GM10248 (cell line): ENCODE data around the gene TTLL5.
A peak's percentile ranks its signal among the peaks of the same experiment; 100 is the strongest.

Source experiments
- CTCF ChIA-PET: fragments of 300-600 bp; sonication (Branson Sonifier 250); formaldehyde crosslinking; extraction: SDS; loops from one replicate; lab custom pipeline; 2021; ENCODE audit warnings: antibody characterized with exemption; lab: Yijun Ruan, JAX
- POLR2A ChIA-PET: fragments of 350-650 bp; sonication (Branson Sonifier 250); formaldehyde crosslinking; extraction: SDS; loops from one replicate; lab custom pipeline; 2020; ENCODE audit warnings: antibody characterized with exemption; lab: Yijun Ruan, JAX
- DNase-seq: peaks from one replicate; pipeline ENCODE4 v3.0.0; 2012; ENCODE audit errors: extremely low spot score
- CTCF ChIP-seq: IDR thresholded peaks from 2 replicates; pipeline ENCODE4 v1.5.1; 2012; ENCODE audit warnings: mild to moderate bottlenecking, low read depth; ENCODE audit errors: extremely low read depth, missing control alignments, control extremely low read depth

Gene TTLL5

GRCh38 chr14:75881994-75882393, 220.9 kb downstream of the TTLL5 start:
- POLR2A ChIA-PET: no interaction called here
- CTCF ChIA-PET: interaction anchor here (4.0 to 4.4 kb wide), 2 partner anchors 25 to 172 kb away, joined by 17 to 28 read pairs; no protein-coding TSS in a partner anchor
- no peak for DNase-seq
- TF ChIP-seq CTCF: no peak

GRCh38 chr14:75884198-75884611, 223.2 kb downstream of the TTLL5 start:
- ChIA-PET CTCF (interaction anchor here (0.8 to 1.9 kb wide), 3 partner anchors 23 to 95 kb away, joined by 3 to 16 read pairs (median 3); no protein-coding TSS in a partner anchor), POLR2A (no interaction called here)
- DNase-seq: no peak
- peak; percentile 26 for TF ChIP-seq CTCF

- POLR2A ChIA-PET: no interaction called here
- no peak for TF ChIP-seq CTCF
- CTCF ChIA-PET: interaction anchor here (1.4 to 3.6 kb wide), 3 partner anchors 20 to 165 kb away, joined by 3 to 24 read pairs (median 3); no protein-coding TSS in a partner anchor
- no peak for DNase-seq
Observed at GRCh38 chr14:75885829-75886228, 224.8 kb downstream of the TTLL5 start.

- DNase-seq: no peak
- no peak for TF ChIP-seq CTCF
- POLR2A ChIA-PET: no interaction called here
- CTCF ChIA-PET: interaction anchor here (0.7 to 3.6 kb wide), 4 partner anchors 19 to 178 kb away, joined by 3 to 24 read pairs (median 3); no protein-coding TSS in a partner anchor
Observed at GRCh38 chr14:75886636-75887348, 225.7 kb downstream of the TTLL5 start.

GRCh38 chr14:75888945-75889344, 227.9 kb downstream of the TTLL5 start:
- TF ChIP-seq CTCF: no peak
- ChIA-PET POLR2A (no interaction called here), CTCF (interaction anchor here (1.3 to 3.6 kb wide), 2 partner anchors 9 to 17 kb away, joined by 3 to 24 read pairs; no protein-coding TSS in a partner anchor)
- DNase-seq: no peak

GRCh38 chr14:75896341-75896740, 235.3 kb downstream of the TTLL5 start:
- DNase-seq: no peak
- ChIA-PET POLR2A (no interaction called here), CTCF (interaction anchor here (1.5 to 5.9 kb wide), 3 partner anchors 11 to 38 kb away, joined by 3 to 43 read pairs (median 18); no protein-coding TSS in a partner anchor)
- TF ChIP-seq CTCF: no peak
